SJCRH30 (cell line): ENCODE measurements around the gene ATP2C1. TPM values are rescaled to one million over a fixed set of nuclear protein-coding genes. Genes with fewer than 3 reads are reported as not detected.
A peak's percentile ranks its signal among the peaks of the same experiment; 100 is the strongest.

Source experiments
- DNase-seq, 2 experiments: peaks; one replicate each; pipeline ENCODE4 v3.0.0-alpha.2; 2015 to 2020
- H3K27ac ChIP-seq: fragments of 250-450 bp; sonication (Bioruptor Pico); 2 replicates; pipeline ENCODE4 v1.5.1; 2020; ENCODE audit warnings: mild to moderate bottlenecking, moderate library complexity
- H3K27me3 ChIP-seq: fragments of 250-450 bp; sonication (Bioruptor Pico); 2 replicates; pipeline ENCODE4 v1.5.1; 2020; ENCODE audit warnings: mild to moderate bottlenecking, moderate library complexity
- H3K36me3 ChIP-seq: fragments of 250-450 bp; sonication (Bioruptor Pico); 2 replicates; pipeline ENCODE4 v1.5.1; 2020; ENCODE audit warnings: mild to moderate bottlenecking, moderate library complexity
- H3K4me1 ChIP-seq: fragments of 250-450 bp; sonication (Bioruptor Pico); 2 replicates; pipeline ENCODE4 v1.5.1; 2020; ENCODE audit warnings: mild to moderate bottlenecking, moderate library complexity
- H3K4me3 ChIP-seq: fragments of 250-450 bp; sonication (Bioruptor Pico); 2 replicates; pipeline ENCODE4 v1.5.1; 2020; ENCODE audit warnings: mild to moderate bottlenecking, moderate library complexity
- H3K9me3 ChIP-seq: fragments of 250-450 bp; sonication (Bioruptor Pico); replicated peaks from 2 replicates; pipeline ENCODE4 v1.5.1; 2020; ENCODE audit warnings: mild to moderate bottlenecking, moderate library complexity
- total RNA-seq: library from RNA; depleted of rRNA; stranded (reverse); fragments of >200 nt; shearing (Covaris generic); gene quantifications from 2 replicates; pipeline ENCODE4 v1.2.3, GENCODE V29; 2014

The ATP2C1 gene
- total RNA-seq, 1 experiment from 2014 or later = 40.2 TPM

DNA sequence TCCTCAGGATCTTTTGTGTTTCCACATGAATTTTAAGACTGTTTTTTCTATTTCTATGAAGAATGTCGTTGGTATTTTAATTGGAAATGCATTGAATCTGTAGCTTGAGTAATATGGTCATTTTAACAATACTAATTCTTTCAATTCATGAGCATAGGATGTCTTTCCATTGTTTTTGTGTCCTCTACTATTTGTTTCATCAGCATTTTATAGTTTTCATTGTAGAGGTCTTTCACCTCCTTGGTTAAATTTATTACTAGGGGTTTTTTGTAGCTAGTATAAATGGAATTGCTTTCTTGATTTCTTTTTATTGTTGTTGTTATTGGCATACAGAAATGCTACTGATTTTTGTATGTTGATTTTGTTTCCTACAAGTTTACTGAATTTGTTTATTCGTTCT lies 17.3 kb upstream of the ATP2C1 start:
- Histone ChIP-seq H3K4me1 (no peaks in the 10 kb centered on the region), H3K27ac (no peak overlapping the region), H3K9me3 (no peaks in the 10 kb centered on the region; the same call in 1 of the 2 replicates), H3K36me3 (no peaks in the 10 kb centered on the region), H3K27me3 (no peaks in the 10 kb centered on the region), H3K4me3 (no peak overlapping the region)
- no peak for DNase-seq

DNA sequence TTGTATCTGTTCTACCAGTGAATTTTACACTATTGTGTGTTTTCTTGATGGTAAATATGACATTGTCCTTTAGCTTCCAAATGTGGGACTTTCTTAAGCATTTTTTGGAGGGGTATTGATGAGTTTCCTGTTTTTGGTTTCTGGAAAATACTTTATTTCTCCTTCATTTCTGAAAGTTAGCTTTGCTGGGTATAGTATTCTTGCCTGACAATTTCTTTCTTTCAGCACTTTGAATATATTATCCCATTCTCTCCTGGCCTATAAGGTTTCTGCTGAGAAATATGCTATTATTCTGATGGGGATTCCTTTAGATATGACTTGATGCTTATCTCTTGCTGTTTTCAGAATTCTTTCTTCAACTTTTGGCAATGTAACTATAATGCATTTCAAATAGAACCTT lies 15.4 kb upstream of the ATP2C1 start:
- no peaks in the 10 kb centered on the region for H3K36me3 ChIP-seq
- H3K27ac ChIP-seq = no peak overlapping the region
- H3K9me3 ChIP-seq = no peaks in the 10 kb centered on the region; the same call in 1 of the 2 replicates
- H3K4me3 ChIP-seq = no peak overlapping the region
- DNase-seq = no peak
- no peaks in the 10 kb centered on the region for H3K4me1 ChIP-seq
- H3K27me3 ChIP-seq = no peaks in the 10 kb centered on the region

DNA sequence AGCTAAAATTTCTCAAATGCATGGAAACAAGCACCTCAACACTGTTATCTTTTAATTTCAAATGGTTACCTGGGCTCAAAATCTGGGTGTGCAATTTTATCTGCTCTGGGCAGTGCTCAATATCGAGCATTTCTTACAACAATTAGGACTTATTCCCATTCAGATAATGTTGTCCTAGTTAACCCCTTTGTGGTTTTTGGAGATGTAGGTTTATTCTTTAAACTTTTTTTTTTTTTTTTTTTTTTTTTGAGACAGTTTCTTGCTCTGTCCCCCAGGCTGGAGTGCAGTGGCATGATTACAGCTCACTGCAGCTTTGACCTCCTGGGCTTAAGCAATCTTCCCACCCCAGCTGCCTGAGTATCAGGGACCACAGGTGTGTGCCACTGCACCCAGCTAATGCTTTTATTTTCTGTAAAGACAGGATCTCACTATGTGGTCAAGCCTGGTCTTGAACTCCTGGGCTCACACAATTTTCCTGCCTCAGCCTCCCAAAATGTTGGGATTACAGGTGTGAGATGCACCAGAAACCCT lies 4.4 kb upstream of the ATP2C1 start:
- H3K27me3 ChIP-seq = no peaks in the 10 kb centered on the region
- H3K4me1 ChIP-seq = no peaks in the 10 kb centered on the region
- H3K27ac ChIP-seq = no peak overlapping the region
- DNase-seq = no peak
- no peaks in the 10 kb centered on the region for H3K9me3 ChIP-seq
- H3K4me3 ChIP-seq = no peak overlapping the region
- no peaks in the 10 kb centered on the region for H3K36me3 ChIP-seq

DNA sequence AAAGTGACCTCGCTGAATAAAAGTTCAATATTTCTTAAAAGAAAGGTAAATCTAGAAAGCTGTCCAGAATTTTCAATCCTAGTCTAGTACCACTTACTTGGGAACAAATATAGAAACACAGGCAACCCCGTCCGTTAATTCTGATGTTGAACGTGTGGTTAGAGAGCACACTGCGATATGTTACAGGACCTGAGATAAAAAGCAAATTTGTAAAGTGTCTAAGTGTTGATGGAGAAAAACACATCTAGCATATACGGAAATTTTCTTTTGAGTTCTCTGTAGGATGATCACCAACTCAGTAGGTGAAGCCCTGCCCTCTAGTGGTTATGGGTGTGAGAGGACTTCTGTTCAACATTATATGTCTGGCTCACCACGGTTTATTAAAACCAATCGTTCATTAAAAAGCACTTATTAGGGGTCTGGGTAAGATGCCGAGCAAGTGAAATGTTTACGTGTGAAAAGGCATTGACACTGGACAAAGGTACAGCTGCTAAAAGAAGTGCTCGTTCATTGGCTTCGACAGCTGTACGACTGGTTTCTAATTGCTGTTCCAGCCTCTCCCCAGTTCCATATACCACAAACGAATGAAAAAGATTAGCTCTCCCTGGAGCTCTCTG lies 1.0 kb upstream of the ATP2C1 start:
- Histone ChIP-seq H3K27ac (peak overlapping the region; percentile 86), H3K36me3 (no peaks in the 10 kb centered on the region), H3K27me3 (no peaks in the 10 kb centered on the region), H3K4me3 (peak overlapping the region; percentile 94), H3K9me3 (no peaks in the 10 kb centered on the region), H3K4me1 (0 out of 2 replicates have a peak, but pooled peaks cover 3% of the 10 kb centered on the region)
- DNase-seq = peak; percentile 66 to 84

DNA sequence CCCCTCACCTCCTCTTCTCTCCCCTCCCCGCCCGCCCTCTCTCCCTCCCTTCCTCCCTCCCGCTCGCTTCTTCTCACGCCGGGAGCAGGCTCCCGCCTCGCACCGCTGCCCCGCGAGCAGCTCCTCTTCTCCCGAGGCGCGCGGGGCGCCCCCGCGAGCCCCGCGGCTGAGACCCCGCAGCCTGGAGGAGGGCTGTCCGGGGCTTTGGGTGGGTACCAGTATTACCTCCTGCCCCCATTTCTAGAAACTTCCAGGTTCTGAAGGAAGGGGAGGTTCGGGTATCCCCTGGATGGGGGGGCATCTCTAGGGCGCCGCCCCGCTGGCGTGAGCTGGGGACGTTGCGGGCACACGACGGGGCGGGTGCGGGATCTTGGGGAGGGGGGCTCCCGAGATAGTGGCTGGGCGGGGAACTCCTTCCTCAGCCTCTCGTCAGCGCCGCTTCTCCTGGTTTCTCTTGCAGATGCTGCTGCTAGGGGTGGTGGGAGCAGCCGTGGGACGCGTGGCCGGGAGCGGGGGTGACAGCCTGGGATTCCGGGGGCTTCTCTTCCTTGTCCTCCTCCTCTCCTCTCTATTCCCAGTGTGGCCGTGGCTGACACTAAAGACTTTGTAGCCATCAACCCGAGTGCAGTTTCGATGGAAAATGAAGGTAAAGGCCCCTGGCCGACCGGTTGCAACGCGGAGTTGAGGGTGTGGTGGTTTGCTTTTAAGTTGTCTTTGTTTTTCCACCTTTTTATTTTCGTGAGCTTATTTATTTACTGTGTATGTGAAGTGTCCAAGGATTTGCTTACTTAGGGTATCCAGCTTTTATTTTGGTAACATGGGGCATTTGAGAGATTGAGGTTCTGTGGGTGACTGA lies 474 bp downstream of the ATP2C1 start:
- Histone ChIP-seq H3K9me3 (no peaks in the 10 kb centered on the region), H3K27ac (peak overlapping the region; percentile 86), H3K36me3 (no peaks in the 10 kb centered on the region), H3K4me3 (peak overlapping the region; percentile 94), H3K4me1 (0 out of 2 replicates have a peak, but pooled peaks cover 3% of the 10 kb centered on the region), H3K27me3 (no peaks in the 10 kb centered on the region)
- peak; percentile 37 to 53 for DNase-seq

DNA sequence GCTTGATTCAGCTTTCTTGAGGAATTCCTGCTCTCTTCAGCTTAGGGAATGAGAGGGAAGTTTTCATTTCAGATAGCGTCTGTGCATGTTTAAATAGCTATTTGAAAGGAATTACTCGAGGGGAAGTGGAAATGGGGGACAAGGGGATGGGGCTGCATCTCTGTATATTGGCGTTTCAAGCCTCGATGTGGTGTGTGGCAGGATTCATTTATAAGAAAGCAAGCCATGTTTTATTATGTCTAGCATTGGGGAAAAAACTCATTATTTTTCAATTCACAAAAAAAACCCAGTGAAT lies 1.0 kb downstream of the ATP2C1 start:
- peak overlapping the region; percentile 86 for H3K27ac ChIP-seq
- H3K36me3 ChIP-seq = no peaks in the 10 kb centered on the region

DNA sequence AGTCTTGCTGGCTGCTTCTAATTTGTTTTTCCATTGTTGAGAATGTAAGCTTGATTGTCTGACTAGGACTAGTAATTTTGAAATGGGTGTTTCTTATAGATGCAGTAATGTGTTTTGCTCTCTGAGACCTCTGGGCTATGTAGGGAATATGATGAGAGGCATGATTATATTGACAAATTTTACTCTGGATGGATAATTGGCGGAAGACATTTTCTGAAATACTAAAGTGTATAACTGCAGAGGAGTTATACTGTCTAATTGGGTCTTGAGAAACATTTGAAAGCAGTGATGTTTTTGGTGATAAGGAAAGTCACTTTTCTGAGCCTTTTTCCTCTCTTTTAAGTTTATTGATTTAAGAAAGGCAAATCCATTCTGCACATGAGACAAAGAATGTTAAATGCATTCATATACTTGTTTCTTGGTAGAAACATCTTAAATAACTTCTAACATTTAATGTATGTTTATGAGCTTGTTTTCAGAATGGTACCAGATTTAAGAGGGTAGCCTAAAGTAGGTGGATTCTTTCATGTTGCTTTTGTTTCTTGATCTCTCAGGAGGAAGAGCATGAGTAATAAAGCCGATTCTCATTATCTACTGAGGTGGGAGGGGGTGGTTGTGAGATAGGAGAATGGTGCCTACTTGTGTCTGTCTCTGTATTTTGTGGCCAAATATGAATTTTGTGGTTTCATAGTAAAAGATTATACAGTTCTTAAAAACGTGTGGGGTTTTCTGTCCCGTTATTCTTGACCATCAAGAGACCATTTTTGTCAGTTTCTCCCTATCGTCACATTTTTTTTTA lies 2.0 kb downstream of the ATP2C1 start:
- H3K4me1 ChIP-seq = 0 out of 2 replicates have a peak, but pooled peaks cover 3% of the 10 kb centered on the region
- peak overlapping the region; percentile 94 for H3K4me3 ChIP-seq
- no peak for DNase-seq
- no peaks in the 10 kb centered on the region for H3K9me3 ChIP-seq
- no peak overlapping the region for H3K27ac ChIP-seq
- H3K27me3 ChIP-seq = no peaks in the 10 kb centered on the region
- no peaks in the 10 kb centered on the region for H3K36me3 ChIP-seq

More for the DNA sequence above, 1.0 kb downstream of the ATP2C1 start:
- DNase-seq = peak in 1 of 2 experiments; percentile 22
- Histone ChIP-seq H3K9me3 (no peaks in the 10 kb centered on the region), H3K4me1 (0 out of 2 replicates have a peak, but pooled peaks cover 3% of the 10 kb centered on the region), H3K27me3 (no peaks in the 10 kb centered on the region), H3K4me3 (peak overlapping the region; percentile 94)

DNA sequence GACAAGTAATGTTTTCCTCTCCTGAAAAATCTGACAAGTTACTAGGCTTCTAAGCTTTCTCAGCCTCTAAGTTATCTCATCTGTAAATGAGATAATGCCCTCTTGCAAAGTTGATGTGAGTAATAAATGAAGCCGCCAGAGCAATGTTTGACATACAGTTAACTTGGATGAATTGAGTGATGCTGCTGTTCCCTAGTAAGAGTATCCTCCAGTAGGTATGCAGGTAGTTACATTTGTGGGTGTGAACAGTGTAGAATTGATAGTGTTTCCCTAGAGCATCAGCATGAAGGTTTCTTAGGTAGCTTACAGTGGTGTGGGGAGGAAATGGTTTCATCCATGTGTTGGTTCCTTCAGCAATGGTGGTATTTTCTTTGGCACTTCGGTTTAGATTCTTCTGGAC lies 3.4 kb downstream of the ATP2C1 start:
- Histone ChIP-seq H3K4me1 (0 out of 2 replicates have a peak, but pooled peaks cover 3% of the 10 kb centered on the region), H3K36me3 (no peaks in the 10 kb centered on the region), H3K27ac (no peak overlapping the region), H3K4me3 (no peak overlapping the region), H3K27me3 (no peaks in the 10 kb centered on the region), H3K9me3 (no peaks in the 10 kb centered on the region)
- no peak for DNase-seq

DNA sequence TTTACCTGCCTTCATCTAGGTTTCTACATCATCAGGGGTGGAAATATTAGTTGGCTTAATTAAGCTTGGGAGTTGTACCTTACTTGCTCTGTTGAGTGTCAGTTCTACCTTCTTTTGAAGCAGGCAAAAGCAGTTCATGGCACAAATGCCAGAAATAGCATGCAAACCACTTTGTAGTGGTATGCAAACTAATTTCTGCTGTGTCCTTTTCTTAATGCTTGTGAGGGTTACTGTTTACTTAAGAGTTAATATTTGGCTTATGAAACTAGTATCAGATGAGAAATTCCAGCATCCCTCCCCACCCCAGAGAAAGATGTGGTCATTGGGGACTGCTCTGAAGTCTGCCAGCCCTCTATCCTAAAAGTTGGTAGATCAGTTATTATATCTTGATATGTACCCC lies 7.1 kb downstream of the ATP2C1 start:
- H3K27ac ChIP-seq = no peak overlapping the region
- DNase-seq = no peak
- H3K9me3 ChIP-seq = no peaks in the 10 kb centered on the region
- H3K4me3 ChIP-seq = no peak overlapping the region
- no peaks in the 10 kb centered on the region for H3K36me3 ChIP-seq
- no peaks in the 10 kb centered on the region for H3K27me3 ChIP-seq
- H3K4me1 ChIP-seq = 0 out of 2 replicates have a peak, but pooled peaks cover under 1% of the 10 kb centered on the region

DNA sequence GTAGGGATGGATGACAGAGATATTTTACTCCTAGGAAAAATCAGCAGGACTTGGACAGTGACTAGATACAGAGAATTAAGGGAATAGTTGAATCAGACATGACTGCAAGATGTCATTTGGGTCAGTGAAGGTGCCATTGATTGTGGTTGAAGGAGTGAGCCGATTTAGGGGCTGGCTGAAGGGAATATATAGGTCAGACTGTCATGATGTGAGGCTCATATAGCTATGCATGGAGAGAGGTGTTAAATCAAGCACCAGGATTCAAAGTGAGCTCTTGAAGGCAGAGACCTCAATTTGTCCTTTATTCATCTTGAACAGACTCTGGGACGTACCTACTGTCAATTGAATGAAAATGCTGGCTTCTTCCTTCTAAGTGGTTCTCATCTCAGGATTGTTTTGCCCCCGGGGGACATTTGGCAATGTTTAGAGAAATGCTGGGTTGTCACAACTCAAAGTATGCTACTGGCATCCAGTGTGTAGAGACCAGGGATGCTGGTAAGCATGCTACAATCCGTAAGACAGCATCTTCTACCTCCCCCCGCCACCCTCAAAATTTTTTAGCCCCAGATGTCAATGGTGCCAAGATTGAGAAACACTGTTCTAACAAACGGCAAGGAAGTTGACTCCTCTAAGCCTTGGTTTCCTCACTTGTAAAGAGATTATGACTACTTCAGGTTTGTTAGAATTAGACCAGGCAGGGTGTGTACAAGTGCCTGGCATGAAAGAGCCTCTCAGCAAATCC lies 7.8 kb downstream of the ATP2C1 start:
- H3K4me3 ChIP-seq = no peak overlapping the region
- H3K27me3 ChIP-seq = no peaks in the 10 kb centered on the region
- H3K4me1 ChIP-seq = no peaks in the 10 kb centered on the region
- no peak overlapping the region for H3K27ac ChIP-seq
- DNase-seq = no peak
- H3K36me3 ChIP-seq = no peaks in the 10 kb centered on the region
- H3K9me3 ChIP-seq = no peaks in the 10 kb centered on the region

DNA sequence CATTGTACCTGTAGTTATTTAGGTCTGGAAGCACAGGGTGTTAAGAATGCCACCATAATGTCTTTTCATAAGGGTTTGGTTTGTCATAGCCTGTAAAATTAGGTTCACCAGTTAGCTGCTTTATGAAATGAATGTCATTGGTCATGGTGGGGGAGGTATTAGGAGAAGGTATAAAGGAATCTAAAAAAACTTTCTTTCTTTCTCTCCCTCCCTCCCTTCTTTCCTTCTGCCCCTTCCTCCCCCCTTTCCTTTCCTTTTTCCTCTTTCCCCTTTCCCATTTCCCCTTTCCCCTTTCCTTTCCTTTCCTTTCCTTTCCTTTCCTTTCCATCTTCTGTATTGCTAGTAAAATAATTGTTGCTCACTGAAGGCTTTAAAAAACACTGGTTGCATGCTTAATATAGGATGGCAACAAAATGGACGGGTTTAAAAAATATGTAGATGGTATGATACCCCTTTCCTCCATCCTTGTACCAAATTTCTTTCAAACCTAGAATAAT lies 9.6 kb downstream of the ATP2C1 start:
- Histone ChIP-seq H3K36me3 (peaks cover 6% of the 10 kb centered on the region; the same call in 1 of the 2 replicates), H3K9me3 (no peaks in the 10 kb centered on the region), H3K27me3 (no peaks in the 10 kb centered on the region), H3K4me1 (no peaks in the 10 kb centered on the region), H3K4me3 (no peak overlapping the region), H3K27ac (no peak overlapping the region)
- no peak for DNase-seq

DNA sequence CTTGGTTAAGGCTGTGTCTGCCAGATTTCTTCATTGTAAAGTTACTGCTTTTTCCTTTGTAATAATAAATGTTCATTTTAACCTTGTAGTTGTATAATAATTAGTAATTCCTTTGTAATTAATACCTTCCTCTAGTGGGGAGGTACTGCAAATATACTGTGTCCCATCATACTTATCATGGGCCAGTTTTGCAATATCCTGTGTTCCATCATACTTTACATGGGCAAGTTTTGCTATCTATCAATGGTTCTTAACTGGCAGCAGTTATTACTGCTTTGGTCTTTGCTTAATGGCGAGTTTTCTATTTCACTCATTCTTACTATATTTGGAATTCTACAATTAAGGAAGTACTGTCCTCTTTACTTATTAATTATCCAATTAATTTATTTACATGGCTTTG lies 10.6 kb downstream of the ATP2C1 start:
- H3K4me1 ChIP-seq = no peaks in the 10 kb centered on the region
- H3K4me3 ChIP-seq = no peak overlapping the region
- peaks cover 6% of the 10 kb centered on the region; the same call in 1 of the 2 replicates for H3K36me3 ChIP-seq
- DNase-seq = no peak
- no peaks in the 10 kb centered on the region for H3K27me3 ChIP-seq
- H3K9me3 ChIP-seq = no peaks in the 10 kb centered on the region
- H3K27ac ChIP-seq = no peak overlapping the region

DNA sequence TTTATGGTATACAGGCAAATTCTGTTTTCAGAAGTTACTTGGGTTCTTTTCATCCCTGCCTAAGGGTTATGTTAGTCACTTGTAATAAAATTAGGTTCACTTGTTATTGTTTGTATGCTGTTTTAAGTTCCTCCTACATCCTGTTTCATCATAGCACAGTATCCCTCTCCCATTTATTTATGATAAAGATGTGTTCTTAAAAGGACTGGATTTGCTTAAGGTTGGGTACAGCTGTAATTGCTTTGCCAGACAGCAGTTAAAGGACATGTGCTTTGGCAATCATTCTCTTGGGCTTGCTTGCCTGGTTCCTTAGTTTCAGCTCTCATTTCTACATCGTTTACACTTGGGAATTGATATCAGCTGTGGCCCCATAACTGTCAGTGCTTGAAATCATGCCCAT lies 11.7 kb downstream of the ATP2C1 start:
- H3K27me3 ChIP-seq = no peaks in the 10 kb centered on the region
- no peak for DNase-seq
- H3K36me3 ChIP-seq = peaks cover 6% of the 10 kb centered on the region; the same call in 1 of the 2 replicates
- H3K9me3 ChIP-seq = no peaks in the 10 kb centered on the region
- no peak overlapping the region for H3K4me3 ChIP-seq
- no peaks in the 10 kb centered on the region for H3K4me1 ChIP-seq
- no peak overlapping the region for H3K27ac ChIP-seq
